Stimulated activated CD8-positive, alpha-beta memory T cell treated with anti-CD3 and anti-CD28 coated beads, Interleukin-2, amount 100 ng/mL, for 48 hours (primary cell): Measurements from ENCODE around the gene BTG1.

Source experiments
- DNase-seq, 2 donors: peaks; one replicate each; pipeline ENCODE4 v3.0.0-alpha.2; 2020; ENCODE audit warnings: low read depth in 2 of 2

Gene BTG1

DNA sequence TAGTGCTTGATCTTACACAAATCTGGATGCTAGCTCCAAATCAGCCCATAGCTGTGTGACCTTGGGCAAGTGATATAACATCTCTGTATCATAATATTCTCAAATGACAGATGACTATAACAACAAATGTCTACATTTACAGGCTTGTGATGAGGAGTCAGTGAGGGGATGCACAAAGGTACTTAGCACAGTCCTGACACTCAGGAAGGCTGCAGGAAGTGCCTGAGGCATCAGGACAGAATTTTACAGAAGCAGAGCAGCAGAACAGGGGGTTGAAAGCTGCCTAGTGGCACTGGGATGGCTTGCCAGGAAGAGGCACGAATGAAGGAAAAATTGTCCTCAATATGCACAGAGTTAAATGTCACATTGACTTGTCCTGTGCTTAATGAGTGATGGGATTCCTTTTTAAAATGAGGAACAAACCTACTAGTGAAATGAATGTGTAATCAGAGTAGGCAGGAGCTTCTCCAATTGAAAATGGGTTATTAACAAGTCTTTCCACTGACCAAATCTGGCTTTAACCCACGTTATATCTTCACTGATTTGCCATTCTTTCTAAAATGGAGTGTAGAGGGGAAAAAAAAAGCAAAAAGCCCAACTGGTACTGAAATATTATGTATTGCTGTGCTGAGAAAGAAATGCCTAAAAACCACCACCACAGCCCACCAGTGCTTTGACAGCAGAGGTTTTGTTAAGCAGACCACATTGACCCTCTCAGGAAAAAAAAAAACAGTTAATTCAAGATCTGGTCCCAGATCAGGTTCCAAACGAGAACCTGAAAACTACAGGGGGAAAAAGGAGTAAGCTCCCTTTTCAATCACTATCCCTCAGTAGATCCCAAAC is 11.6 kb downstream of the BTG1 start:
- DNase-seq: no peak

- DNase-seq: no peak
Measured at GRCh38 chr12:92133171-92133570, 12.5 kb downstream of the BTG1 start.

DNA sequence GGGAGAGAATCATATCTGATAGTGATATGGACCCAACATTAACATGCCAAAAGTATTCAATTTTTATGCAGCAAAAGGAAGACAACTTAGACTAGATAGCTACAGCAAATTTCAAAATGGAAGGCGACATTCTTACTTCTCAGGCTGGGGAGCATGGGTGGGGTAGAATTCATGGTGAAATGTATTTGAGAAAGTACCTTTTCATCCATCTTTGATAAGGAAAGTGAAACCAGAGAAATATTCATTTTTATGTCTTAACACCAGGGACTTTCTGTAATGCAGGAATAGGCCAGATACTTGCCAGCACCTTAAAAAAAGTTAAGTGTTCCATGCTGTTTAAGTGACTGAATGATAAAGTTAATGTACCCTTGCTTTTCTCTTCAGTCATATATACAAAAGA is 13.4 kb downstream of the BTG1 start:
- no peak for DNase-seq

- DNase-seq: no peak
Measured at GRCh38 chr12:92130999-92131398, 14.6 kb downstream of the BTG1 start.

- no peak for DNase-seq
Measured at GRCh38 chr12:92129609-92130008, 16.0 kb downstream of the BTG1 start.

DNA sequence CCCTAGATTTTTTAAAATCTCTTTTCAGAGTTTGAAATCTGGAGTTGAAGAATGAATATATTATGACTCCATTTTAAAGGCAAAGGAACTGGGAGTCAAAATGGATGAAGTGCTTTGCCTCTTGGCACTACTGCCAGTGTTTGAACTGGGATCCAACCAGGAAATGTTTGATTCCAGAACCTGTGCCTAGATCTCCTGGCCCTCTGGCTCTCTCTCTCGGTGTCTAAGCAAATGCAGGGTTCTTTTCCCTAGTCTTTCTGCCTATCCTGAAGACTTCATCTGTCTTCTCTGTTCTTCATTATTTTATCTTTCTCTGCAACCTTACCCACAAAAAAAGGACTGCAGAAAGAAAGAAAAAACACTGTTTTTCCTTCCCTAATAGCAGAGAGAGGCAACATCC is 17.0 kb downstream of the BTG1 start:
- no peak for DNase-seq

DNA sequence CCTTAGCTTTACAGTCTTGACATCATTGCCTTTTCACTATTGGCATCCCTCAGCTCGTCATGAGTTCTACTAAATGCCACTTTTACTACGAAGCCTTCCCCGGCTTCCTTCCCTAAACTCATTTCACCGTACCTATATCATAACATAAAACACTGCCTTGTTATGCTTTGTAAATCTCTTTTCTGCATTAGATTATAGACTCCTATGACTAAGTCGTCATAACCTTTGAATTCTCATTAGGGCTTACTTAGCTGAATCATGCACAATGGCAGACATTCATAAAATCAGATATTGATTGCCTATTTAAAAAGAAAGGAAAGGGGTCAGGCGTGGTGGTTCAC is 21.0 kb downstream of the BTG1 start:
- DNase-seq: no peak

DNA sequence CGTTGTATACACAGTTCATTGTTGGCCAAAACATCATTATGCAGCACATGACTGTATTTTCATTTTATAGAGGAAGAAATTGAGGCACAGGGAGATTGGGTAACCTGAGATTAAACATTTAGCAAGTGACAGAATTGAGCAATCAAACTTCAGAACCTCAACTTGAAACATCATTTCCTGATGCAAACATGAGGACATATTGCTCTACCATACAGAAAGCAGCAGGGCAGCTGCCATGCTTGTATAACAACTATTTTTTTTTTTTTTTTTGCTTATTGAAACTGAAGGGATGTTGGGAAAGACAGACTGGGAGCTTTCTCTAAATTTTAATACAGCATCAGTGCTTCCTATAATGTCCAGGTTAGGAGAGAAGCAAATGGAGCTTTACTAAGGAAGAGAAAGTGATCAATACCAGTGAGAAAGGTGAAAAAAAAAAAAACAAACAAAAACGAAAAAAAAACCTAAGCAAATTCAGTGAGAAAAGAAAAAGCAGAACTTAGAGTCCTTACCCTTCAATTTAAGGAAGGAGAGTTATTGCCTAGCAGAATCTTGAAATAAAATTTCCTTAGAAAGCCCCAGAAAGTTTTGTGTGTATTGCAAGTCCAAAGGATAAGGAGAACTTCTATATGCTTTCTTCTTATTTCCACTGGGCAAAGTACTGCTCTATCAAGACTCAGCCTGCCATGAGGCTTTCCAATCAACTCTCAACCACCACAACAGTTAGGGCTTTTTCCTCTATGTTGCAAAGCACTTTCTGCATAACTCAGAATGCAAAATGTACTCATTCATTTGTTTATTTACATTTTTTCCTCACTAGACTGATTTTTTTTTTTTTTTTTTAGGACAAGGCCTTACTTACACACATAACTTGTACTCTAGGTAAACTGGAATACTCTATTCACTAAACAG is 21.6 kb downstream of the BTG1 start:
- DNase-seq: no peak

GRCh38 chr12:92122941-92123779 is 22.5 kb downstream of the BTG1 start:
- no peak for DNase-seq

DNA sequence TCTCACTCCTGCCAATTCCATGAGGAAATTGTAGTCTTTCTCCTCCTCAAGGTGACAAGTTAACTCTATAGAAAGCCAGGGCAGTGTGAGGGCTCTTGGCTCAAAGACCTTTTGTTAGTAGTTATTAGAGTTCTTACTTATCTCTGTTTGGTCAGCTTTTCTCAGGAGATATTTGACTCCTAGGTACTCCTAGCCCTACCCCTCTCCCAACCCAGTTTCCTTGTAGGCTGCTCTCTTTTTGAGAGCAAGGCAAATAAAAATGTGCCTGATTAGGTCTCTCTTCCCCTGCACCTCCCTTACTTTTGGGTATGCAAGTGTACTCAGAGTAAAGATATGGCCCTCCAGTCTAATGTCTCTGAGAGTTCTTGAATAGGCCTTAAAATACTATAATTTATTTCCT is 23.8 kb downstream of the BTG1 start:
- no peak for DNase-seq

GRCh38 chr12:92118826-92119536 is 26.7 kb downstream of the BTG1 start:
- DNase-seq: no peak

DNA sequence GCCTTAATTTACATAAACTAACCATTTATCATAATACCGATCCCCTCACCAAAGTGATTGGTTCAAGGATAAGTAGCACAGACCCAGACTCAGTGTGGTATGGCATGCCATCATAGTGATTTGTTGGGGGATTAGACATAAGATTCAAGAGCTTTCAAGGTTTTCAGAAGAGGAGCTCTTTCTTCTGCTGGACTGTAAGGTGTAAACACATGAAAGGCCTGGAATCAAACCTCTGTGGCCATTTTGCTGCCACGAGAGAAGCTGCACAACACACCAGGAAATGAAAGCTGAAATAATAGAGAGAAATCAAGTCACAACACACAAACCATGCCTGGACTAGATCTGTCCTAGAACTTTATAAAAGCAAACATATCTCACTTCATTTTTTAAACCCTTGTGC is 30.8 kb downstream of the BTG1 start:
- DNase-seq: no peak

GRCh38 chr12:92111256-92111655 is 34.4 kb downstream of the BTG1 start:
- no peak for DNase-seq

DNA sequence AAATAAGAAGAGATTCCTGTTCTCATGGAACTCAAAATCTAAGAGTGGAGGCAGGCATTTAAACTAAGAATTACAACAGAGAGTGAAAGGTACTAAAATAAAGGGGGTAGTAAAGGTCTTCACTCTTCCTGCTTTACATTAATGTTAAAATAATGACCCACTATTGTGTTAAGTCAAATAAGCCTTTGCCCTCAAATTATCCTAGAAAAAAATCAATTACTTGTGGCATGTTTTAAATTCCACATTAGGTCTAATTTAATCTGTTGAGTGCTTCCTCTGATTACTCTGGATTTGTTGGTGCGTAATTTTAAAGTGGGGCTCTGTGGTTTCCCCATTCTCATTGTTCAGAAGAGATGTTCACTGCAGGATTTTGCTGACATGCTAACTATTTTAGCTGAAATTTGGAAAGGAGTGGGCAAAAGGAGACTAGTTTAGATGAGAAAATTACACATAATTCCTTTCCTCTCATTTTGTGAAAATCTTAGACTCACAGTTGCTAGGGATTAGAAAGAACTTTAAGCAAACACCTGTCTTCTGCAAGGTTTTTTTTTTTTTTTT is 35.5 kb downstream of the BTG1 start:
- no peak for DNase-seq

- no peak for DNase-seq
Measured at GRCh38 chr12:92109613-92110012, 36.0 kb downstream of the BTG1 start.

DNA sequence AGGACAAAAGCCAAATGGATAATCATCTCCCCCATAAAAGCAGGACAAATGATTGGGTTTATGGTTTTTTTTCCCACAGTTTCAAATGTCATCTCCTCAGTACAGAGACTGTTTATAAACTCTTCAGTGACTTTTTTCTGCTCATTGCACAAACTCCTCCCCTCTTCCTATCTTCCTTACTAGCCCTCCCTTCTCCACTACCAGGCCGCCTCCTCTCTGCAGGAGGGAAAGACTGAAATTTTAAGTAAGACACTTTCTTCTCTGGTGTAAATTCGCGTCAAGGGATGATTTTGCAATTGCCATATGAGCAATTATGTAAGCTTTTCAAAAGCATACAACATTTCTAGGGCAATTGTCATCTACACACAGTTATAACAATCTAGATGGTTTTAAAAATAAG is 37.0 kb downstream of the BTG1 start:
- DNase-seq: no peak

- DNase-seq: no peak
Measured at GRCh38 chr12:92107621-92108131, 38.0 kb downstream of the BTG1 start.

- no peak for DNase-seq
Measured at GRCh38 chr12:92107094-92107493, 38.6 kb downstream of the BTG1 start.

- no peak for DNase-seq
Measured at GRCh38 chr12:92105676-92106075, 40.0 kb downstream of the BTG1 start.

- no peak for DNase-seq
Measured at GRCh38 chr12:92105110-92105509, 40.5 kb downstream of the BTG1 start.

- no peak for DNase-seq
Measured at GRCh38 chr12:92102606-92103005, 43.0 kb downstream of the BTG1 start.
